ENCODE data around the gene ZNF593OS. TPM values are rescaled to one million over a fixed set of nuclear protein-coding genes. Genes with fewer than 3 reads are reported as not detected.
A peak's percentile ranks its signal among the peaks of the same experiment; 100 is the strongest.

The ZNF593OS gene
- total and polyA plus RNA-seq, 2 experiments from 2014 or later, result 3.4 TPM; not detected in 1

GRCh38 chr1:26213335-26213905 lies 41.8 kb upstream of the ZNF593OS start:
- H3K4me1 ChIP-seq (ENCODE audit: low read depth), result no peaks in the 10 kb centered on the region
- no peak for DNase-seq (ENCODE audit: low read depth in 1 of 2, low spot score in 1 of 2)
- no peaks in the 10 kb centered on the region for H3K36me3 ChIP-seq
- H3K9me3 ChIP-seq (ENCODE audit: low read depth), result no peaks in the 10 kb centered on the region
- no peak for TF ChIP-seq CTCF (IDR thresholded peaks at IDR 0.05; ENCODE audit: low read depth, low read length)
- no peaks in the 10 kb centered on the region for H3K27me3 ChIP-seq
- no peak overlapping the region for H3K27ac ChIP-seq
- H3K4me3 ChIP-seq, result no peak overlapping the region

GRCh38 chr1:26212726-26213125 lies 41.1 kb upstream of the ZNF593OS start:
- no peak for DNase-seq (ENCODE audit: low read depth in 1 of 2, low spot score in 1 of 2)
- H3K27ac ChIP-seq, result no peak overlapping the region
- no peaks in the 10 kb centered on the region for H3K9me3 ChIP-seq (ENCODE audit: low read depth)
- no peak for TF ChIP-seq CTCF (IDR thresholded peaks at IDR 0.05; ENCODE audit: low read depth, low read length)
- H3K27me3 ChIP-seq, result no peaks in the 10 kb centered on the region
- H3K4me3 ChIP-seq, result no peak overlapping the region
- no peaks in the 10 kb centered on the region for H3K36me3 ChIP-seq
- H3K4me1 ChIP-seq (ENCODE audit: low read depth), result no peaks in the 10 kb centered on the region

- Histone ChIP-seq H3K27me3 (no peaks in the 10 kb centered on the region), H3K4me1 (ENCODE audit: low read depth) (no peaks in the 10 kb centered on the region), H3K36me3 (no peaks in the 10 kb centered on the region), H3K27ac (no peak overlapping the region), H3K4me3 (no peak overlapping the region), H3K9me3 (ENCODE audit: low read depth) (no peaks in the 10 kb centered on the region)
- DNase-seq (ENCODE audit: low read depth in 1 of 2, low spot score in 1 of 2), result peak in 1 of 2 donors; percentile 15
- TF ChIP-seq CTCF (IDR thresholded peaks at IDR 0.05; ENCODE audit: low read depth, low read length), result no peak
These were observed 38.7 kb upstream of the ZNF593OS start for GRCh38 chr1:26210147-26210870.

GRCh38 chr1:26203642-26204318 lies 32.1 kb upstream of the ZNF593OS start:
- Histone ChIP-seq H3K36me3 (no peaks in the 10 kb centered on the region), H3K27ac (no peak overlapping the region), H3K4me1 (ENCODE audit: low read depth) (peaks cover 4% of the 10 kb centered on the region), H3K4me3 (no peak overlapping the region), H3K27me3 (no peaks in the 10 kb centered on the region), H3K9me3 (ENCODE audit: low read depth) (no peaks in the 10 kb centered on the region)
- no peak for TF ChIP-seq CTCF (IDR thresholded peaks at IDR 0.05; ENCODE audit: low read depth, low read length)
- DNase-seq (ENCODE audit: low read depth in 1 of 2, low spot score in 1 of 2), result no peak

- no peak for DNase-seq (ENCODE audit: low read depth in 1 of 2, low spot score in 1 of 2)
- Histone ChIP-seq H3K4me3 (no peak overlapping the region), H3K4me1 (ENCODE audit: low read depth) (peaks cover 4% of the 10 kb centered on the region), H3K9me3 (ENCODE audit: low read depth) (no peaks in the 10 kb centered on the region), H3K27me3 (no peaks in the 10 kb centered on the region), H3K27ac (no peak overlapping the region), H3K36me3 (no peaks in the 10 kb centered on the region)
- no peak for TF ChIP-seq CTCF (IDR thresholded peaks at IDR 0.05; ENCODE audit: low read depth, low read length)
These were observed 28.8 kb upstream of the ZNF593OS start for GRCh38 chr1:26200413-26200812.
